ENCODE results near the gene TBC1D10A. TPM values are rescaled to one million over a fixed set of nuclear protein-coding genes. Genes with fewer than 3 reads are reported as not detected.

TBC1D10A gene
- total and polyA plus RNA-seq, 2 experiments from 2014 or later = 3.3 to 8.8 TPM

DNA sequence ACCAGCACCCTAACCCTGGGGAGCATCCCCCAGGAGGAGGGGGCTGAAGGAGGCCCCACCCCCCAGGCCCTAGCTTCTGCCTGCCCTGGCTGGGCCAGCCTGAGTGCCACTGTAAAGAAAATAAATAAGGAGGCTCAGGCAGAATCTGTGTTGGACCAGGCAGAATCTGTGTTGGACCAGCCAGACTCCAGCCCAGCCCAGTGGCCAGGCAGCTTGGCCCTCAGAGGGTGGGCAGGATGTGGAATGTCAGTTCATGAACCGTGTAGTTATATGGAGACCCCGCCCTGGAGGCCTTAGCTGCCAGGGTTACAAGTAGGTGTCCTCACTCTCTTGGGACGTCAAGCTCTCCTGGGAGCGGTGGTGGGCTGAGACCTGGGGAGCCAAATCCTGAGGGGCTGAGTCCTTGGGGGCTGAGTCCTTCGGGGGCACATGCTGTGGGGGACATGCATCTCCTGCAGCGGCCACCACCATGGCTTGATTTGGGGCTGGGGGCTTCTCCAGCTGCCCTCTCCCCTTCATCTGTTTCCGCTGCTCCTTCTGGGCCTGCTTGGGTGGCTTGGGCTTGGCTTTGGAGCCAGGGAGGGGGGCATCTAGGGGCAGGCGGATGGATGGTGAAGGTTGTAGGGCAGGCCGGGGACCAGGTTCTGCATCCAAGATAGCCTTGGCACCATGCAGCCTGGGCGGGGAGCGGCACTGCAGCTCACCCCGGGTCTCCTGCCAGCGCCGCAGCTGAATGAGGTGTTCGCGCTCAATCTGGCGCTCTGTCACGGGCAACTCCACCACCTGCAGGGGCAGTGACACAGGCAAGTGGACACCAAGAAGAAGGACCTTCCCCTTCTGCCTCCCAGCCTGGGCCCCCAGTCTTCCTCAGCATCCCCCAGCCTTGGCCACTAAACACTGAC lies 34.4 kb downstream of the TBC1D10A start:
- Mint-ChIP-seq H3K27ac (no peak overlapping the region), H3K27me3 (ENCODE audit: insufficient read depth, low read depth, poor library complexity) (peaks cover 21% of the 10 kb centered on the region), H3K4me3 (no peak overlapping the region), H3K4me1 (peaks cover 14% of the 10 kb centered on the region; the same call in 2 of the 3 replicates), H3K36me3 (ENCODE audit: low read depth) (no peaks in the 10 kb centered on the region), H3K9me3 (no peaks in the 10 kb centered on the region)
- H3K4me2 ChIP-seq = no peak overlapping the region
- H3K27me3 ChIP-seq (ENCODE audit: insufficient read depth) = peaks cover 7% of the 10 kb centered on the region; the same call in 1 of the 2 replicates
- H3F3A ChIP-seq (replicated peaks; ENCODE audit: low read depth) = peaks cover 11% of the 10 kb centered on the region
- ATAC-seq (no peak), DNase-seq (ENCODE audit: low spot score) (no peak)
- peaks cover 14% of the 10 kb centered on the region; the same call in 1 of the 2 replicates for H3K4me1 ChIP-seq (ENCODE audit: insufficient read depth)
- H3K9me2 ChIP-seq (ENCODE audit: insufficient read depth) = no peaks in the 10 kb centered on the region
- TF ChIP-seq STAT1 (IDR thresholded peaks at IDR 0.05; ENCODE audit: unreplicated experiment) (no peak), POLR2AphosphoS5 (IDR thresholded peaks at IDR 0.05; ENCODE audit: low read depth) (no peak), ZNF114 (CRISPR knock-in tag; IDR thresholded peaks at IDR 0.05) (no peak), NANOG (IDR thresholded peaks at IDR 0.05; ENCODE audit: borderline replicate concordance) (no peak), ZNF462 (CRISPR knock-in tag; IDR thresholded peaks at IDR 0.05) (no peak), CREB1 (CRISPR knock-in tag; IDR thresholded peaks at IDR 0.05; ENCODE audit: low read depth) (no peak), EZH2phosphoT487 (IDR thresholded peaks at IDR 0.05; ENCODE audit: unreplicated experiment) (no peak), ZNF331 (CRISPR knock-in tag; IDR thresholded peaks at IDR 0.05; ENCODE audit: low read depth) (no peak), JUNB (IDR thresholded peaks at IDR 0.05; ENCODE audit: unreplicated experiment) (no peak), EZH2 (IDR thresholded peaks at IDR 0.05; ENCODE audit: low read depth, unreplicated experiment) (no peak), CTCF (conservative IDR thresholded peaks at IDR 0.05; ENCODE audit: low read depth in 2 of 2) (no peak)
- TF ChIP-seq, protein P1, sequence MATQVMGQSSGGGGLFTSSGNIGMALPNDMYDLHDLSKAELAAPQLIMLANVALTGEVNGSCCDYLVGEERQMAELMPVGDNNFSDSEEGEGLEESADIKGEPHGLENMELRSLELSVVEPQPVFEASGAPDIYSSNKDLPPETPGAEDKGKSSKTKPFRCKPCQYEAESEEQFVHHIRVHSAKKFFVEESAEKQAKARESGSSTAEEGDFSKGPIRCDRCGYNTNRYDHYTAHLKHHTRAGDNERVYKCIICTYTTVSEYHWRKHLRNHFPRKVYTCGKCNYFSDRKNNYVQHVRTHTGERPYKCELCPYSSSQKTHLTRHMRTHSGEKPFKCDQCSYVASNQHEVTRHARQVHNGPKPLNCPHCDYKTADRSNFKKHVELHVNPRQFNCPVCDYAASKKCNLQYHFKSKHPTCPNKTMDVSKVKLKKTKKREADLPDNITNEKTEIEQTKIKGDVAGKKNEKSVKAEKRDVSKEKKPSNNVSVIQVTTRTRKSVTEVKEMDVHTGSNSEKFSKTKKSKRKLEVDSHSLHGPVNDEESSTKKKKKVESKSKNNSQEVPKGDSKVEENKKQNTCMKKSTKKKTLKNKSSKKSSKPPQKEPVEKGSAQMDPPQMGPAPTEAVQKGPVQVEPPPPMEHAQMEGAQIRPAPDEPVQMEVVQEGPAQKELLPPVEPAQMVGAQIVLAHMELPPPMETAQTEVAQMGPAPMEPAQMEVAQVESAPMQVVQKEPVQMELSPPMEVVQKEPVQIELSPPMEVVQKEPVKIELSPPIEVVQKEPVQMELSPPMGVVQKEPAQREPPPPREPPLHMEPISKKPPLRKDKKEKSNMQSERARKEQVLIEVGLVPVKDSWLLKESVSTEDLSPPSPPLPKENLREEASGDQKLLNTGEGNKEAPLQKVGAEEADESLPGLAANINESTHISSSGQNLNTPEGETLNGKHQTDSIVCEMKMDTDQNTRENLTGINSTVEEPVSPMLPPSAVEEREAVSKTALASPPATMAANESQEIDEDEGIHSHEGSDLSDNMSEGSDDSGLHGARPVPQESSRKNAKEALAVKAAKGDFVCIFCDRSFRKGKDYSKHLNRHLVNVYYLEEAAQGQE (IDR thresholded peaks at IDR 0.05; ENCODE audit: unreplicated experiment) = no peak
- TF ChIP-seq, protein P2, sequence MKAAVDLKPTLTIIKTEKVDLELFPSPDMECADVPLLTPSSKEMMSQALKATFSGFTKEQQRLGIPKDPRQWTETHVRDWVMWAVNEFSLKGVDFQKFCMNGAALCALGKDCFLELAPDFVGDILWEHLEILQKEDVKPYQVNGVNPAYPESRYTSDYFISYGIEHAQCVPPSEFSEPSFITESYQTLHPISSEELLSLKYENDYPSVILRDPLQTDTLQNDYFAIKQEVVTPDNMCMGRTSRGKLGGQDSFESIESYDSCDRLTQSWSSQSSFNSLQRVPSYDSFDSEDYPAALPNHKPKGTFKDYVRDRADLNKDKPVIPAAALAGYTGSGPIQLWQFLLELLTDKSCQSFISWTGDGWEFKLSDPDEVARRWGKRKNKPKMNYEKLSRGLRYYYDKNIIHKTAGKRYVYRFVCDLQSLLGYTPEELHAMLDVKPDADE (IDR thresholded peaks at IDR 0.05) = no peak
- no peak overlapping the region for H3K27ac ChIP-seq (ENCODE audit: low read depth)
- H3K36me3 ChIP-seq (ENCODE audit: insufficient read depth) = no peaks in the 10 kb centered on the region
- no peaks in the 10 kb centered on the region for H3K79me2 ChIP-seq (replicated peaks; ENCODE audit: insufficient read depth)
- H2AFZ ChIP-seq = no peak overlapping the region
- no peaks in the 10 kb centered on the region; the same call in 1 of the 2 replicates for H4K20me1 ChIP-seq (replicated peaks; ENCODE audit: insufficient read depth)
- H3K4me3 ChIP-seq = no peak overlapping the region
